ENCODE measurements around the gene CYP46A1. TPM values are rescaled to one million over a fixed set of nuclear protein-coding genes. Genes with fewer than 3 reads are reported as not detected.
A peak's percentile ranks its signal among the peaks of the same experiment; 100 is the strongest.
"Not testable (repeated sequence)": the region's sequence is repeated elsewhere in the genome, so short reads cannot be mapped to it uniquely, and the experiment has no call there.

The CYP46A1 gene
- polyA plus RNA-seq (ENCODE audit: insufficient read length in 3 of 3): 1 to 10 TPM; 1.7 to 5.2 (median 4.1) TPM
- long read RNA-seq, donor 1: 0 reads
- long read RNA-seq, donor 2: 0 reads
- long read RNA-seq, donor 3: 0 reads
- long read RNA-seq, donor 4, partial matches to known transcripts: 0 of 1 reads
- long read RNA-seq, donor 4, other reads (novel, unspliced or antisense): 0 of 1 reads
- long read RNA-seq, donor 5: 0 reads
- long read RNA-seq, donor 6, partial matches to known transcripts: 0 of 1 reads
- long read RNA-seq, donor 6, other reads (novel, unspliced or antisense): 0 of 1 reads
- long read RNA-seq, donor 7: 0 reads
- long read RNA-seq, donor 8: 0 reads
- long read RNA-seq, donor 9, partial matches to known transcripts: 0 of 1 reads
- long read RNA-seq, donor 9, other reads (novel, unspliced or antisense): 0 of 1 reads
- long read RNA-seq, donor 10: 0 reads
- long read RNA-seq, donor 11: 0 reads
- long read RNA-seq, donor 12: 0 reads
- long read RNA-seq, donor 13: 0 reads
- long read RNA-seq, donor 14: 0 reads
- long read RNA-seq, donor 15: 0 reads
- long read RNA-seq, donor 16: 0 reads

- DNase-seq: peak; percentile 99
Measured at GRCh38 chr14:99683619-99684409, at the start of gene CYP46A1. Gene CYP46A1, plus strand, starts transcription at chr14:99684298. Its CDS starts 120 bp downstream, at chr14:99684418.

- no peak for DNase-seq
Measured at GRCh38 chr14:99634443-99634842, 49.7 kb upstream of the CYP46A1 start.

- no peak for DNase-seq
Measured at GRCh38 chr14:99635116-99635515, 49.0 kb upstream of the CYP46A1 start.

- no peak for DNase-seq
Measured at GRCh38 chr14:99636487-99636886, 47.6 kb upstream of the CYP46A1 start.

GRCh38 chr14:99637624-99638023 lies 46.5 kb upstream of the CYP46A1 start:
- DNase-seq: no peak

GRCh38 chr14:99642771-99643170 lies 41.3 kb upstream of the CYP46A1 start:
- not testable (repeated sequence) for DNase-seq

GRCh38 chr14:99643343-99643742 lies 40.8 kb upstream of the CYP46A1 start:
- DNase-seq: no peak

GRCh38 chr14:99644035-99644587 lies 40.0 kb upstream of the CYP46A1 start:
- no peak for DNase-seq

- no peak for DNase-seq
Measured at GRCh38 chr14:99644723-99645544, 39.2 kb upstream of the CYP46A1 start, which contains the start of gene HHIPL1. Gene HHIPL1, plus strand, starts transcription at chr14:99645129. Its CDS starts 79 bp downstream, at chr14:99645208.

- no peak for DNase-seq
Measured at GRCh38 chr14:99645545-99646505, 38.3 kb upstream of the CYP46A1 start.

- no peak for DNase-seq
Measured at GRCh38 chr14:99647411-99647810, 36.7 kb upstream of the CYP46A1 start.

- DNase-seq: no peak
Measured at GRCh38 chr14:99648027-99648784, 35.9 kb upstream of the CYP46A1 start.

GRCh38 chr14:99649219-99649618 lies 34.9 kb upstream of the CYP46A1 start:
- no peak for DNase-seq

GRCh38 chr14:99649643-99650042 lies 34.5 kb upstream of the CYP46A1 start:
- DNase-seq: no peak

- DNase-seq: no peak
Measured at GRCh38 chr14:99650189-99650588, 33.9 kb upstream of the CYP46A1 start.

- no peak for DNase-seq
Measured at GRCh38 chr14:99651953-99652746, 31.9 kb upstream of the CYP46A1 start.

- no peak for DNase-seq
Measured at GRCh38 chr14:99654235-99654985, 29.7 kb upstream of the CYP46A1 start.

- no peak for DNase-seq
Measured at GRCh38 chr14:99655521-99655920, 28.6 kb upstream of the CYP46A1 start.
